Mammary epithelial cell (primary cell): Measurements from ENCODE around the gene KNCN.

Experiments
- CTCF ChIP-seq, 2 donors: IDR thresholded peaks in 1 of 2; conservative IDR thresholded peaks in 1 of 2; 2 replicates each; pipeline ENCODE4 v1.5.1; 2011 to 2012; ENCODE audit warnings: inconsistent platforms in 2 of 2, low read length in 2 of 2, mild to moderate bottlenecking in 2 of 2, control low read depth in 1 of 2, low read depth in 1 of 2; ENCODE audit not compliant: insufficient read depth in 1 of 2; ENCODE audit errors: extremely low read depth in 1 of 2
- EZH2 ChIP-seq: IDR thresholded peaks from 2 replicates; pipeline ENCODE4 v1.6.1; 2012; ENCODE audit warnings: low read length, inconsistent platforms, borderline replicate concordance

- TF ChIP-seq CTCF (conservative IDR thresholded peaks at IDR 0.05 in 1 of 2, IDR thresholded peaks at IDR 0.05 in 1 of 2; ENCODE audit: extremely low read depth in 1 of 2, insufficient read depth in 1 of 2, low read depth in 1 of 2, low read length in 2 of 2) = no peak
- no peak for TF ChIP-seq EZH2
These were observed 11.5 kb downstream of the KNCN start for GRCh38 chr1:46539972-46540371.
